H9 (cell line): ENCODE measurements around the gene CACNA1I. TPM values are rescaled to one million over a fixed set of nuclear protein-coding genes. Genes with fewer than 3 reads are reported as not detected.

Experiments
- DNase-seq: peaks from one replicate; pipeline ENCODE4 v3.0.0-alpha.2; 2017
- H2AFZ ChIP-seq: one replicate; pipeline ENCODE4 v1.6.1; 2013; ENCODE audit warnings: mild to moderate bottlenecking, low read length, control low read depth, moderate library complexity
- H2AK5ac ChIP-seq: 2 replicates; pipeline ENCODE4 v1.6.1; 2013; ENCODE audit warnings: low read length, control low read depth, mixed read lengths; ENCODE audit not compliant: insufficient read length
- H2BK120ac ChIP-seq: one replicate; pipeline ENCODE4 v1.6.1; 2013; ENCODE audit warnings: low read depth, mild to moderate bottlenecking, low read length, control low read depth, inconsistent platforms; ENCODE audit not compliant: poor library complexity, severe bottlenecking
- H2BK12ac ChIP-seq: 2 replicates; pipeline ENCODE4 v1.6.1; 2013; ENCODE audit warnings: low read length, control low read depth, mixed read lengths, low read depth; ENCODE audit not compliant: insufficient read length
- H2BK15ac ChIP-seq: 2 replicates; pipeline ENCODE4 v1.6.1; 2013; ENCODE audit warnings: low read depth, low read length, control low read depth
- H2BK20ac ChIP-seq: one replicate; pipeline ENCODE4 v1.6.1; 2013; ENCODE audit warnings: low read depth, mild to moderate bottlenecking, low read length, control low read depth, inconsistent platforms; ENCODE audit not compliant: poor library complexity, severe bottlenecking
- H2BK5ac ChIP-seq: 2 replicates; pipeline ENCODE4 v1.6.1; 2013; ENCODE audit warnings: low read length, control low read depth, mixed read lengths; ENCODE audit not compliant: insufficient read length
- H3K14ac ChIP-seq: 2 replicates; pipeline ENCODE4 v1.6.1; 2013; ENCODE audit warnings: low read length, control low read depth; ENCODE audit not compliant: insufficient read depth
- H3K18ac ChIP-seq: 2 replicates; pipeline ENCODE4 v1.6.1; 2013; ENCODE audit warnings: low read depth, mild to moderate bottlenecking, mixed read lengths, low read length, control low read depth; ENCODE audit not compliant: insufficient read length
- H3K23ac ChIP-seq: 2 replicates; pipeline ENCODE4 v1.6.1; 2013; ENCODE audit warnings: low read length, control low read depth, mixed read lengths, low read depth; ENCODE audit not compliant: insufficient read length
- H3K23me2 ChIP-seq: 2 replicates; pipeline ENCODE4 v1.6.1; 2013; ENCODE audit warnings: low read depth, mild to moderate bottlenecking, mixed read lengths, low read length, control low read depth; ENCODE audit not compliant: insufficient read length, poor library complexity, severe bottlenecking
- H3K27ac ChIP-seq: 2 replicates; pipeline ENCODE4 v1.5.1; 2013; ENCODE audit warnings: low read length, control low read depth, mixed read lengths, low read depth; ENCODE audit not compliant: insufficient read length
- H3K27me3 ChIP-seq: 2 replicates; pipeline ENCODE4 v1.6.1; 2013; ENCODE audit warnings: low read length, control low read depth, inconsistent platforms; ENCODE audit not compliant: insufficient read depth
- H3K4ac ChIP-seq: 2 replicates; pipeline ENCODE4 v1.6.1; 2013; ENCODE audit warnings: low read depth, mild to moderate bottlenecking, control low read depth, inconsistent platforms, low read length, moderate library complexity
- H3K4me1 ChIP-seq: 2 replicates; pipeline ENCODE4 v1.6.1; 2013; ENCODE audit warnings: low read length, control low read depth, inconsistent platforms; ENCODE audit not compliant: insufficient read depth
- H3K4me2 ChIP-seq: 2 replicates; pipeline ENCODE4 v1.6.1; 2013; ENCODE audit warnings: low read length, control low read depth, mixed read lengths; ENCODE audit not compliant: insufficient read length, insufficient read depth
- H3K56ac ChIP-seq: 2 replicates; pipeline ENCODE4 v1.6.1; 2013; ENCODE audit warnings: low read depth, mild to moderate bottlenecking, mixed read lengths, low read length, control low read depth; ENCODE audit not compliant: insufficient read length
- H3K79me1 ChIP-seq: 2 replicates; pipeline ENCODE4 v1.6.1; 2013; ENCODE audit warnings: low read depth, mild to moderate bottlenecking, moderate library complexity, low read length, control low read depth, inconsistent platforms; ENCODE audit not compliant: insufficient read depth, poor library complexity, severe bottlenecking
- H3K79me2 ChIP-seq: 2 replicates; pipeline ENCODE4 v1.6.1; 2013; ENCODE audit warnings: low read length, control low read depth, inconsistent platforms; ENCODE audit not compliant: insufficient read depth
- H3K9ac ChIP-seq: 2 replicates; pipeline ENCODE4 v1.6.1; 2013; ENCODE audit warnings: low read length, control low read depth, mixed read lengths; ENCODE audit not compliant: insufficient read length; ENCODE audit errors: extremely low read depth
- H3K9me3 ChIP-seq: one replicate; pipeline ENCODE4 v1.6.1; 2013; ENCODE audit warnings: low read depth, low read length, inconsistent platforms; ENCODE audit not compliant: control insufficient read depth
- H3T11ph ChIP-seq: one replicate; pipeline ENCODE4 v1.6.1; 2013; ENCODE audit warnings: mild to moderate bottlenecking, low read length, control low read depth, inconsistent platforms
- H4K20me1 ChIP-seq: one replicate; pipeline ENCODE4 v1.6.1; 2013; ENCODE audit not compliant: control insufficient read depth, insufficient read length, insufficient read depth
- H4K5ac ChIP-seq: 2 replicates; pipeline ENCODE4 v1.6.1; 2013; ENCODE audit warnings: low read depth, mild to moderate bottlenecking, mixed read lengths, low read length, control low read depth; ENCODE audit not compliant: insufficient read length
- H4K8ac ChIP-seq: replicated peaks from 2 replicates; pipeline ENCODE4 v1.6.1; 2013; ENCODE audit warnings: low read length, control low read depth, mixed read lengths, low read depth; ENCODE audit not compliant: insufficient read length
- H4K91ac ChIP-seq: 2 replicates; pipeline ENCODE4 v1.6.1; 2013; ENCODE audit warnings: low read depth, mild to moderate bottlenecking, moderate library complexity, mixed read lengths, low read length, control low read depth; ENCODE audit not compliant: insufficient read length
- H3K27ac Mint-ChIP-seq, 3 experiments: 2 replicates in 2 of 3; 3 replicates in 1 of 3; pipeline ENCODE4 v1.8.0; 2020 to 2021; ENCODE audit warnings: mixed read lengths in 3 of 3, mild to moderate bottlenecking in 1 of 3, moderate library complexity in 1 of 3
- H3K27me3 Mint-ChIP-seq: 2 replicates; pipeline ENCODE4 v1.8.0; 2021; ENCODE audit warnings: low read depth, mild to moderate bottlenecking, moderate library complexity, mixed read lengths
- H3K36me3 Mint-ChIP-seq, 3 experiments: 2 replicates in 2 of 3; 3 replicates in 1 of 3; pipeline ENCODE4 v1.8.0; 2020 to 2021; ENCODE audit warnings: low read depth in 3 of 3, mixed read lengths in 3 of 3; ENCODE audit not compliant: insufficient read depth in 1 of 3
- H3K4me1 Mint-ChIP-seq, 2 experiments: 2 replicates each; pipeline ENCODE4 v1.8.0; 2020; ENCODE audit warnings: mixed read lengths in 2 of 2
- H3K4me3 Mint-ChIP-seq, 2 experiments: 2 replicates in 1 of 2; 3 replicates in 1 of 2; pipeline ENCODE4 v1.8.0; 2020 to 2021; ENCODE audit warnings: mild to moderate bottlenecking in 2 of 2, mixed read lengths in 2 of 2, moderate library complexity in 1 of 2
- H3K9me3 Mint-ChIP-seq, 2 experiments: 2 replicates in 1 of 2; 3 replicates in 1 of 2; pipeline ENCODE4 v1.8.0; 2020; ENCODE audit warnings: mild to moderate bottlenecking in 2 of 2, mixed read lengths in 2 of 2, moderate library complexity in 1 of 2
- CTCF ChIP-seq: fragments of 200-600 bp; sonication (generic); conservative IDR thresholded peaks from 3 replicates; pipeline ENCODE4 v1.8.0; 2021; ENCODE audit warnings: antibody characterized with exemption, mild to moderate bottlenecking
- WGBS: extraction: QIAGEN DNeasy Blood & Tissue Kit; methylation state at CpG from one replicate; pipeline ENCODE4 v1.1.7; 2013; ENCODE audit warnings: missing lambda C conversion rate, low lambda C conversion rate, mixed read lengths; ENCODE audit not compliant: insufficient read length; ENCODE audit errors: extremely low coverage; 5-methylcytosine and 5-hydroxymethylcytosine counted together
- total RNA-seq: library from RNA; stranded (reverse); gene quantifications from 2 replicates; pipeline ENCODE4 v1.2.1, GENCODE V29; 2021

The CACNA1I gene
- total RNA-seq, 1 experiment from 2014 or later: 0.50 TPM

- H2BK5ac ChIP-seq: no peak overlapping the region
- H4K8ac ChIP-seq: no peak overlapping the region
- no peak overlapping the region for H3K4ac ChIP-seq
- H4K5ac ChIP-seq: no peak overlapping the region
- H3K27me3 Mint-ChIP-seq: peaks cover 18% of the 10 kb centered on the region
- DNase-seq: peak; percentile 47
- H4K20me1 ChIP-seq: no peaks in the 10 kb centered on the region
- H3K14ac ChIP-seq: peak overlapping the region; percentile 5; the same call in 1 of the 2 replicates
- no peaks in the 10 kb centered on the region for H3K9me3 Mint-ChIP-seq
- WGBS: no CpG with 5 or more reads among the region's 25 CpGs
- no peak overlapping the region for H2AFZ ChIP-seq
- H3K36me3 Mint-ChIP-seq: no peaks in the 10 kb centered on the region
- no peaks in the 10 kb centered on the region for H3K27me3 ChIP-seq
- no peak for TF ChIP-seq CTCF
- no peak overlapping the region for H3K18ac ChIP-seq
- no peaks in the 10 kb centered on the region for H3K79me2 ChIP-seq
- H2BK15ac ChIP-seq: no peak overlapping the region
- no peak overlapping the region for H3K4me3 Mint-ChIP-seq
- no peaks in the 10 kb centered on the region; the same call in 1 of the 2 replicates for H3K4me1 ChIP-seq
- H4K91ac ChIP-seq: no peak overlapping the region
- no peak overlapping the region for H3K9ac ChIP-seq
- H3K27ac ChIP-seq: no peak overlapping the region
- H3T11ph ChIP-seq: no peak overlapping the region
- H3K4me1 Mint-ChIP-seq: peaks cover 4 to 23% of the 10 kb centered on the region in 2 experiments; a peak in 3 of 4 replicates
- no peak overlapping the region for H2BK12ac ChIP-seq
- H3K79me1 ChIP-seq: no peaks in the 10 kb centered on the region
- no peak overlapping the region for H2BK20ac ChIP-seq
- H2BK120ac ChIP-seq: no peak overlapping the region
- no peak overlapping the region for H3K23ac ChIP-seq
- H2AK5ac ChIP-seq: no peak overlapping the region
- H3K27ac Mint-ChIP-seq: no peak overlapping the region; a peak in 1 of 7 replicates
- H3K4me2 ChIP-seq: no peak overlapping the region
- no peaks in the 10 kb centered on the region for H3K23me2 ChIP-seq
- no peak overlapping the region for H3K56ac ChIP-seq
- no peaks in the 10 kb centered on the region for H3K9me3 ChIP-seq
Observed at GRCh38 chr22:39690881-39691605, 120.5 kb downstream of the CACNA1I start.
